GM10248 (cell line): Measurements from ENCODE around the gene ABCA3.

ENCODE experiments used
- CTCF ChIA-PET: fragments of 300-600 bp; sonication (Branson Sonifier 250); formaldehyde crosslinking; extraction: SDS; loops from one replicate; lab custom pipeline; 2021; ENCODE audit warnings: antibody characterized with exemption; lab: Yijun Ruan, JAX
- POLR2A ChIA-PET: fragments of 350-650 bp; sonication (Branson Sonifier 250); formaldehyde crosslinking; extraction: SDS; loops from one replicate; lab custom pipeline; 2020; ENCODE audit warnings: antibody characterized with exemption; lab: Yijun Ruan, JAX
- DNase-seq: peaks from one replicate; pipeline ENCODE4 v3.0.0; 2012; ENCODE audit errors: extremely low spot score
- CTCF ChIP-seq: IDR thresholded peaks from 2 replicates; pipeline ENCODE4 v1.5.1; 2012; ENCODE audit warnings: mild to moderate bottlenecking, low read depth; ENCODE audit errors: extremely low read depth, missing control alignments, control extremely low read depth

The ABCA3 gene

GRCh38 chr16:2358811-2359210 lies 18.3 kb upstream of the ABCA3 start:
- POLR2A ChIA-PET, result no interaction called here
- TF ChIP-seq CTCF, result no peak
- DNase-seq, result no peak
- CTCF ChIA-PET, result interaction anchor here (1.3 to 2.4 kb wide), 3 partner anchors 18 to 143 kb away, joined by 3 to 8 read pairs (median 5); partner anchors contain the start of gene ABCA3

- DNase-seq, result no peak
- POLR2A ChIA-PET, result interaction anchor here (0.7 kb wide), 1 partner anchor 110 kb away, joined by 3 read pairs; no protein-coding TSS in a partner anchor
- TF ChIP-seq CTCF, result no peak
- CTCF ChIA-PET, result interaction anchor here (1.3 to 2.4 kb wide), 2 partner anchors 17 to 144 kb away, joined by 3 to 8 read pairs; partner anchors contain the start of gene ABCA3
These were observed 16.8 kb upstream of the ABCA3 start for GRCh38 chr16:2357331-2357730.

- DNase-seq, result no peak
- ChIA-PET CTCF (no interaction called here), POLR2A (no interaction called here)
- TF ChIP-seq CTCF, result no peak
These were observed 10.0 kb upstream of the ABCA3 start for GRCh38 chr16:2350500-2350899.

- ChIA-PET CTCF (interaction anchor here (0.8 to 1.7 kb wide), 4 partner anchors 11 to 158 kb away, joined by 3 read pairs; partner anchors contain the start of gene TEDC2), POLR2A (no interaction called here)
- DNase-seq, result no peak
- TF ChIP-seq CTCF, result no peak
These were observed 2.7 kb upstream of the ABCA3 start for GRCh38 chr16:2343211-2343610.

GRCh38 chr16:2341456-2342447 lies 1.2 kb upstream of the ABCA3 start:
- POLR2A ChIA-PET, result no interaction called here
- CTCF ChIA-PET, result interaction anchor here (1.7 kb wide), 1 partner anchor 12 kb away, joined by 3 read pairs; no protein-coding TSS in a partner anchor
- DNase-seq, result no peak
- TF ChIP-seq CTCF, result no peak

GRCh38 chr16:2339521-2340484 lies 725 bp downstream of the ABCA3 start:
- CTCF ChIA-PET, result interaction anchor here (0.6 to 1.4 kb wide), 36 partner anchors 10 to 179 kb away, joined by 3 to 21 read pairs (median 4); partner anchors contain the start of gene TEDC2
- TF ChIP-seq CTCF, result peak; percentile 24
- POLR2A ChIA-PET, result no interaction called here
- DNase-seq, result peak; percentile 63
